Measurements from ENCODE around the gene CELSR1. TPM values are rescaled to one million over a fixed set of nuclear protein-coding genes. Genes with fewer than 3 reads are reported as not detected.

CELSR1 gene
- total RNA-seq, 1 experiment from 2014 or later: 22.6 TPM

DNA sequence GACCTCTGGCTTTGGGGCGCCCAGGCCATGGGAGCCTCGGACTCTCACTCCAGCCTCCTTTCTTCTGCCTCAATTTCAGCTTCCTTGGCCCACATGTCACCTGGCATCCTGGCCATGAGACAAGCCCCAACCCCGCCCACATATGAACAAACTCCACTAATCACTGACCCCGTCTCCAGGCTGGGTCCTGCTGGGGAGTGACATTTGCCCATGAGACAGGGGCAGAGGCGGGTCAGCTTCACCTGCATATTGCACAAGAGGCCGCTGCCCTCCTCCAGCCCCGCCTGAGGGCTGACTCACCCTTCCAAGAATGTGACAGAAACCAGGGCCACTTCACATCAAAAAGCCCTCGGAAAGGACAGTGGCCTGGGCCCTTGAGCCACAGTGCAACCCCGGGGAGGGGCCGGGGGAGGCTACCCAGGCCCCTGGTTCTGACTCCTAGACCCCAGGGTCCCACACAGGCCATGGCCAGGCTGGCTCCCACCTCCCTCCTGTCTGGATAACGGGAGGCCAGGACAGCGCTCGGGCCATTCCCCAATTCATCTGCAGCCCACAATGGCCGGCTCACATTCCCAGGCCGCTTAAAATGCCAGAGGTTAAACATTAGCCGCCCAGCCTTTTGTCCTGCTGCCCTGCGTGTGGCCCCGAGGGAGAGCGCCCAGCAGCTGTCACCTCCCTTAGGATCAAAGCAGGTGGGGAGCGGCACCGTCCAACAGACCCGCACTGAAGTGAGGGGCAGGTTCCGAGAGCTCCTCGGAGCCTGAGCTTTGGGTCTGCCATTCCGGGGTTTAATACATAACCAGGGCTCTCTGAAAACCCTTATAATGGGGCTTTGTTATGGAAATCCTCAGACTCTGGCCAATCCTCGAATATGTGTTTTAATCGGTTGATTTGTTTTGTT is 159.6 kb downstream of the CELSR1 start:
- Histone ChIP-seq H4K91ac (ENCODE audit: insufficient read length, low read depth, low read length) (no peak overlapping the region), H3K27me3 (ENCODE audit: insufficient read depth, low read length) (no peaks in the 10 kb centered on the region), H3K79me2 (ENCODE audit: insufficient read depth, low read length) (no peaks in the 10 kb centered on the region), H3K9ac (ENCODE audit: extremely low read depth, insufficient read length, low read length) (no peak overlapping the region), H2BK120ac (ENCODE audit: low read depth, low read length, poor library complexity, severe bottlenecking) (no peak overlapping the region), H3T11ph (ENCODE audit: low read length) (no peak overlapping the region), H4K20me1 (ENCODE audit: control insufficient read depth, insufficient read depth, insufficient read length) (peaks cover 2% of the 10 kb centered on the region), H3K18ac (ENCODE audit: insufficient read length, low read depth, low read length) (no peak overlapping the region), H2BK5ac (ENCODE audit: insufficient read length, low read length) (no peak overlapping the region), H3K79me1 (ENCODE audit: insufficient read depth, low read depth, low read length, poor library complexity, severe bottlenecking) (no peaks in the 10 kb centered on the region), H3K4me2 (ENCODE audit: insufficient read depth, insufficient read length, low read length) (no peak overlapping the region), H3K9me3 (ENCODE audit: control insufficient read depth, low read depth, low read length) (no peaks in the 10 kb centered on the region), H2AFZ (ENCODE audit: low read length) (no peak overlapping the region), H3K56ac (ENCODE audit: insufficient read length, low read depth, low read length) (no peak overlapping the region), H2BK20ac (ENCODE audit: low read depth, low read length, poor library complexity, severe bottlenecking) (no peak overlapping the region), H3K4ac (ENCODE audit: low read depth, low read length) (no peak overlapping the region), H3K23ac (ENCODE audit: insufficient read length, low read depth, low read length) (no peak overlapping the region), H3K23me2 (ENCODE audit: insufficient read length, low read depth, low read length, poor library complexity, severe bottlenecking) (peaks cover 4% of the 10 kb centered on the region), H2AK5ac (ENCODE audit: insufficient read length, low read length) (no peak overlapping the region), H2BK12ac (ENCODE audit: insufficient read length, low read depth, low read length) (no peak overlapping the region), H3K4me1 (ENCODE audit: insufficient read depth, low read length) (peaks cover 6% of the 10 kb centered on the region; the same call in 1 of the 2 replicates), H4K8ac (replicated peaks; ENCODE audit: insufficient read length, low read depth, low read length) (no peak overlapping the region), H4K5ac (ENCODE audit: insufficient read length, low read depth, low read length) (no peak overlapping the region), H3K14ac (ENCODE audit: insufficient read depth, low read length) (no peak overlapping the region; the same call in 1 of the 2 replicates), H3K27ac (ENCODE audit: insufficient read length, low read depth, low read length) (no peak overlapping the region), H2BK15ac (ENCODE audit: low read depth, low read length) (no peak overlapping the region)
- Mint-ChIP-seq H3K9me3 (peaks cover 5 to 7% of the 10 kb centered on the region in 2 experiments; a peak in 2 of 5 replicates), H3K27me3 (ENCODE audit: low read depth) (no peaks in the 10 kb centered on the region), H3K4me3 (peak overlapping the region; percentile 22 to 54; a peak in 4 of 5 replicates), H3K36me3 (ENCODE audit: insufficient read depth in 1 of 3, low read depth in 3 of 3) (peaks cover 14 to 36% (median 24%) of the 10 kb centered on the region in 3 experiments), H3K4me1 (peaks cover 42 to 47% of the 10 kb centered on the region in 2 experiments), H3K27ac (peak overlapping the region; percentile 81 to 94 (median 84))
- TF ChIP-seq, protein P1, sequence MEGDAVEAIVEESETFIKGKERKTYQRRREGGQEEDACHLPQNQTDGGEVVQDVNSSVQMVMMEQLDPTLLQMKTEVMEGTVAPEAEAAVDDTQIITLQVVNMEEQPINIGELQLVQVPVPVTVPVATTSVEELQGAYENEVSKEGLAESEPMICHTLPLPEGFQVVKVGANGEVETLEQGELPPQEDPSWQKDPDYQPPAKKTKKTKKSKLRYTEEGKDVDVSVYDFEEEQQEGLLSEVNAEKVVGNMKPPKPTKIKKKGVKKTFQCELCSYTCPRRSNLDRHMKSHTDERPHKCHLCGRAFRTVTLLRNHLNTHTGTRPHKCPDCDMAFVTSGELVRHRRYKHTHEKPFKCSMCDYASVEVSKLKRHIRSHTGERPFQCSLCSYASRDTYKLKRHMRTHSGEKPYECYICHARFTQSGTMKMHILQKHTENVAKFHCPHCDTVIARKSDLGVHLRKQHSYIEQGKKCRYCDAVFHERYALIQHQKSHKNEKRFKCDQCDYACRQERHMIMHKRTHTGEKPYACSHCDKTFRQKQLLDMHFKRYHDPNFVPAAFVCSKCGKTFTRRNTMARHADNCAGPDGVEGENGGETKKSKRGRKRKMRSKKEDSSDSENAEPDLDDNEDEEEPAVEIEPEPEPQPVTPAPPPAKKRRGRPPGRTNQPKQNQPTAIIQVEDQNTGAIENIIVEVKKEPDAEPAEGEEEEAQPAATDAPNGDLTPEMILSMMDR (conservative IDR thresholded peaks at IDR 0.05): no peak
- peak; percentile 82 for DNase-seq
- WGBS (ENCODE audit: extremely low coverage, insufficient read length, low lambda C conversion rate): no CpG with 5 or more reads among the region's 27 CpGs

Data from H9 (cell line).